Gastroesophageal sphincter (tissue), 3 donors: ENCODE measurements around the gene TADA3.

Experiments used
- EP300 ChIP-seq: sonication (generic); formaldehyde crosslinking; IDR thresholded peaks from one replicate; pipeline ENCODE4 v1.6.1; 2017; ENCODE audit warnings: antibody characterized with exemption, mild to moderate bottlenecking
- POLR2A ChIP-seq, 2 donors: fragments of 450-650 bp; IDR thresholded peaks; one replicate each; pipeline ENCODE4 v1.6.1; 2017; ENCODE audit warnings: antibody characterized with exemption in 2 of 2, mild to moderate bottlenecking in 2 of 2, moderate library complexity in 1 of 2
- POLR2AphosphoS5 ChIP-seq: sonication (generic); formaldehyde crosslinking; IDR thresholded peaks from one replicate; pipeline ENCODE4 v1.6.1; 2017; ENCODE audit warnings: antibody characterized with exemption
- TF ChIP-seq, protein P1 (sequence below), 4 experiments: fragments of 200-600 bp in 2 of 4; fragments of 450-650 bp in 2 of 4; sonication (generic) in 1 of 4; IDR thresholded peaks; one replicate each; pipeline ENCODE4 v1.5.1; 2017 to 2019; ENCODE audit warnings: antibody characterized with exemption in 4 of 4, mild to moderate bottlenecking in 2 of 4, moderate library complexity in 2 of 4

DNA sequence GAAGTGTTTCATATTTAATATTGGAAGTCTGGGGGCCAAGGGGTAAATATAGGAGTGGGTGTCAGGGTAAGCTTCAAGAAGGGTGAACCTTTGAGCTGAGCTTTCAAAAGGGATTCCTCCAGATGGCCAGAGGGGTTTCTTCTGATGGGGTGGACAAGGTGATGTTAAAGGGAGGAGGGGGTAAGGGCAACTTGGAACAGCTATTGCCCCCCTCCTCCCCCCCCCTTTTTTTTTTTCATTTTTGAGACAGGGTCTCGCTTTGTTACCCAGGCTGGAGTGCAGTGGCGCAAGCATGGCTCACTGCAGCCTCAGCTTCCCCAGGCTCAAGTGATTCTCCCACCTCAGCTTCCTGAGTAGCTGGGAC lies 15.7 kb upstream of the TADA3 start:
- TF ChIP-seq, protein P1, sequence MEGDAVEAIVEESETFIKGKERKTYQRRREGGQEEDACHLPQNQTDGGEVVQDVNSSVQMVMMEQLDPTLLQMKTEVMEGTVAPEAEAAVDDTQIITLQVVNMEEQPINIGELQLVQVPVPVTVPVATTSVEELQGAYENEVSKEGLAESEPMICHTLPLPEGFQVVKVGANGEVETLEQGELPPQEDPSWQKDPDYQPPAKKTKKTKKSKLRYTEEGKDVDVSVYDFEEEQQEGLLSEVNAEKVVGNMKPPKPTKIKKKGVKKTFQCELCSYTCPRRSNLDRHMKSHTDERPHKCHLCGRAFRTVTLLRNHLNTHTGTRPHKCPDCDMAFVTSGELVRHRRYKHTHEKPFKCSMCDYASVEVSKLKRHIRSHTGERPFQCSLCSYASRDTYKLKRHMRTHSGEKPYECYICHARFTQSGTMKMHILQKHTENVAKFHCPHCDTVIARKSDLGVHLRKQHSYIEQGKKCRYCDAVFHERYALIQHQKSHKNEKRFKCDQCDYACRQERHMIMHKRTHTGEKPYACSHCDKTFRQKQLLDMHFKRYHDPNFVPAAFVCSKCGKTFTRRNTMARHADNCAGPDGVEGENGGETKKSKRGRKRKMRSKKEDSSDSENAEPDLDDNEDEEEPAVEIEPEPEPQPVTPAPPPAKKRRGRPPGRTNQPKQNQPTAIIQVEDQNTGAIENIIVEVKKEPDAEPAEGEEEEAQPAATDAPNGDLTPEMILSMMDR (IDR thresholded peaks at IDR 0.05), result no peak
- TF ChIP-seq POLR2AphosphoS5 (no peak), EP300 (no peak), POLR2A (IDR thresholded peaks at IDR 0.05) (no peak)
